Activated naive CD4-positive, alpha-beta T cell treated with anti-CD3 and anti-CD28 coated beads, Interleukin-2, amount 10 ng/mL, durations not matched to agents 5 hours and 36 hours (primary cell): Measurements from ENCODE around the gene SERPINE2. TPM values are rescaled to one million over a fixed set of nuclear protein-coding genes. Genes with fewer than 3 reads are reported as not detected.

Experiments
- total RNA-seq, 2 experiments: library from RNA; stranded (reverse); gene quantifications; one replicate each; pipeline ENCODE4 v1.2.3, GENCODE V29; 2021

SERPINE2 gene
- total RNA-seq = 10 to 100 TPM; 19.6 to 20.7 TPM

GRCh38 chr2:224039080-224039769 is at the start of gene SERPINE2:
TSS of gene SERPINE2 (minus strand) at chr2:224039286. CDS start at chr2:224001900, 37,386 bp downstream.

GRCh38 chr2:223957092-223957851 is 81.8 kb downstream of the SERPINE2 start, which contains the start of gene MRPL44:
TSS of gene MRPL44 (plus strand) at chr2:223957463. CDS start at chr2:223957473, 10 bp downstream.

GRCh38 chr2:223944703-223945531 is 94.2 kb downstream of the SERPINE2 start, which contains the start of gene WDFY1:
TSS of gene WDFY1 (minus strand) at chr2:223945335. CDS start at chr2:223945284, 51 bp downstream.

Other genes starting within 250 kb of the SERPINE2 start
- 1 to 10 TPM; 5.6 to 5.9 TPM for gene AP1S3, start 201.7 kb downstream of the SERPINE2 start, total RNA-seq
- 10 to 100 TPM; 68.0 to 69.1 TPM for gene WDFY1, start 94.0 kb downstream of the SERPINE2 start, total RNA-seq
- 10 to 100 TPM; 28.1 to 28.6 TPM for gene MRPL44, start 81.8 kb downstream of the SERPINE2 start, total RNA-seq